ENCODE data around the gene ANKRD60. TPM values are rescaled to one million over a fixed set of nuclear protein-coding genes. Genes with fewer than 3 reads are reported as not detected.
A peak's percentile ranks its signal among the peaks of the same experiment; 100 is the strongest.

ANKRD60 gene
- total RNA-seq, 2 donors from 2014 or later = not detected

DNA sequence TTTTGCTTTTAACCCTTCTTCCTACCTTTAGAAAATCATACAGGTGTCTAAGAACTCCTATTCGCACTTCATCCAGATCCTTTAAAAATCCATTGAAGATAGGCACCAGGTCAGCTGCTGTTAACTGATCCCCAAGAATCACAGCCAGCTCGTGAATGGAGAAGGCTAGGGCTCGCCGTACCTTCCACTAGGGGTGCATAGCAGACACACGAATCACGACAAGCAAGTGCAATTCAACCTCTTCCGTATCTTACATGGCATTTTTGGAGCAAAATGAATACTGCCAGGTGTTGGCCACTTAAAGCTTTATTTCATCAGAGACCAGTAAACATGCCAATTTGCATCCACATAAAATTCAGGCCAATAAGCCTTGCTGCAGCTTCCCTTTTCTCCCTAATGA, 10.8 kb upstream of the ANKRD60 start:
- no peaks in the 10 kb centered on the region for H3K9me3 ChIP-seq
- H3K4me3 ChIP-seq = no peak overlapping the region
- TF ChIP-seq, protein P1, sequence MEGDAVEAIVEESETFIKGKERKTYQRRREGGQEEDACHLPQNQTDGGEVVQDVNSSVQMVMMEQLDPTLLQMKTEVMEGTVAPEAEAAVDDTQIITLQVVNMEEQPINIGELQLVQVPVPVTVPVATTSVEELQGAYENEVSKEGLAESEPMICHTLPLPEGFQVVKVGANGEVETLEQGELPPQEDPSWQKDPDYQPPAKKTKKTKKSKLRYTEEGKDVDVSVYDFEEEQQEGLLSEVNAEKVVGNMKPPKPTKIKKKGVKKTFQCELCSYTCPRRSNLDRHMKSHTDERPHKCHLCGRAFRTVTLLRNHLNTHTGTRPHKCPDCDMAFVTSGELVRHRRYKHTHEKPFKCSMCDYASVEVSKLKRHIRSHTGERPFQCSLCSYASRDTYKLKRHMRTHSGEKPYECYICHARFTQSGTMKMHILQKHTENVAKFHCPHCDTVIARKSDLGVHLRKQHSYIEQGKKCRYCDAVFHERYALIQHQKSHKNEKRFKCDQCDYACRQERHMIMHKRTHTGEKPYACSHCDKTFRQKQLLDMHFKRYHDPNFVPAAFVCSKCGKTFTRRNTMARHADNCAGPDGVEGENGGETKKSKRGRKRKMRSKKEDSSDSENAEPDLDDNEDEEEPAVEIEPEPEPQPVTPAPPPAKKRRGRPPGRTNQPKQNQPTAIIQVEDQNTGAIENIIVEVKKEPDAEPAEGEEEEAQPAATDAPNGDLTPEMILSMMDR (IDR thresholded peaks at IDR 0.05) = no peak
- DNase-seq (ENCODE audit: low spot score) (no peak), ATAC-seq (ENCODE audit: insufficient number of reproducible peaks, low FRiP score, low read depth) (no peak)
- H3K27ac ChIP-seq = no peak overlapping the region
- no peaks in the 10 kb centered on the region for H3K27me3 ChIP-seq (replicated peaks; ENCODE audit: insufficient read depth)
- no peaks in the 10 kb centered on the region for H3K4me1 ChIP-seq (ENCODE audit: control insufficient read depth in 1 of 2, low read depth in 2 of 2)
- peaks cover 15% of the 10 kb centered on the region for H3K36me3 ChIP-seq

DNA sequence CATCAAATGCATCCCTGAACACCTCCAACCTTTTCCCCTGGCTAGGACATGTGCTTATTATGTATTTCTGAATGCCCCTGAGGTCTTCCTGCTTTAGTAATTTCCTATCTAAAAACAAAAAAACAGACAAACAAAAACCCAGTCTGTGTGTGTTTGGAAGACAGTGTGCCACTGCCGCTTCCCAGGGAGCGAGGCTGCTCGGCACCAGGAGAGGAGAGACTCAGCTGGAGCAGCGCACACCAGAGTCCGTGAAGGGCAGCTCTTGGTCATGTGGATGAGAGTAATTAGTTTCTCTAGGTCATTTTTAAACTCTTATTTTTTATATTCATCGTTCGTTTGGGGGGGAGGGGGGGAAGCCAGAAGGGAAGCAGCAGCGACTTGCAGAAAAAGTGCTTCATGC, 10.0 kb upstream of the ANKRD60 start:
- ATAC-seq (ENCODE audit: insufficient number of reproducible peaks, low FRiP score, low read depth) (no peak), DNase-seq (ENCODE audit: low spot score) (no peak)
- peaks cover 15% of the 10 kb centered on the region for H3K36me3 ChIP-seq
- H3K4me1 ChIP-seq (ENCODE audit: control insufficient read depth in 1 of 2, low read depth in 2 of 2) = no peaks in the 10 kb centered on the region
- no peak overlapping the region for H3K27ac ChIP-seq
- H3K4me3 ChIP-seq = no peak overlapping the region
- TF ChIP-seq, protein P1 (IDR thresholded peaks at IDR 0.05) = no peak
- no peaks in the 10 kb centered on the region for H3K27me3 ChIP-seq (replicated peaks; ENCODE audit: insufficient read depth)
- H3K9me3 ChIP-seq = no peaks in the 10 kb centered on the region

DNA sequence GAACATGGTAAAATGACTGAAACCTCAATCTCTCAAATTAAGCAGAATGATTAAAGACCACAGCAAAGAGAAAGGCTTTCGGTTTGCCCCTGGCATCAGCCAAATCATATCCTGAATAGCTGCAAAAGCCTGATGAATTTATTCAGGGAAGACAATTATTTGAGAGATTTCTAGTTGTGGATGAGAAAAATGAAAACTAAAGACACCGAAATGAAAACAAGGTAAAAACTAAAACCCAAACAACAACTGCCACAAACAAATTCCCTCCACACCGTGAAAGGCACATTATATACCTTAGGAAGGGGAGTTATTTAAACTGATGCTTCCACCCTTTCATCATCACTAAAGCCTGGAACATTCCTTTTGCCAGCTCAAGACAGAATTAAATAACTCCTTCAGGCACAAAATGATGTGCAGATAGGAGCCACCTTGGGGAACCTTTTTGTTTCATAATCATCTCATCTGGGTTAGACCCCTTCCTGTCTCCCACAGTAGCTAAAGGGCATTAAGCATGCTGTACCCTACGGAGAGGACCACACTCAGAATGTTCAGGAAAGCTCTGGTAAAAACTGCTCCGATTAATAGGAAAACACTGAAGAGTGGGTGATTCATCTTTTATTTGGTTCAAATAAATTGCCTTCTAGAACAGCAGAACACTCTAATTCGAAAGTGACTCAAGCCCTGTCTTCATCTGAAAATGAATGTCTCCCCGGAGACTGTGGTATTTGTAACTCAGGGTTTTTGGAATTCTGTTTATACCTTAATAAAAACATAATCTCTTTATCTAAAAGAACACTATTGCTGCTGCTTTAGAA, 9.1 kb upstream of the ANKRD60 start:
- H3K4me3 ChIP-seq = peak overlapping the region; percentile 76
- DNase-seq (ENCODE audit: low spot score) (no peak), ATAC-seq (ENCODE audit: insufficient number of reproducible peaks, low FRiP score, low read depth) (no peak)
- TF ChIP-seq, protein P1 (IDR thresholded peaks at IDR 0.05) = peak; percentile 3
- H3K4me1 ChIP-seq (ENCODE audit: control insufficient read depth in 1 of 2, low read depth in 2 of 2) = no peaks in the 10 kb centered on the region
- no peaks in the 10 kb centered on the region for H3K9me3 ChIP-seq
- no peak overlapping the region for H3K27ac ChIP-seq
- H3K27me3 ChIP-seq (replicated peaks; ENCODE audit: insufficient read depth) = no peaks in the 10 kb centered on the region
- H3K36me3 ChIP-seq = peaks cover 10% of the 10 kb centered on the region

DNA sequence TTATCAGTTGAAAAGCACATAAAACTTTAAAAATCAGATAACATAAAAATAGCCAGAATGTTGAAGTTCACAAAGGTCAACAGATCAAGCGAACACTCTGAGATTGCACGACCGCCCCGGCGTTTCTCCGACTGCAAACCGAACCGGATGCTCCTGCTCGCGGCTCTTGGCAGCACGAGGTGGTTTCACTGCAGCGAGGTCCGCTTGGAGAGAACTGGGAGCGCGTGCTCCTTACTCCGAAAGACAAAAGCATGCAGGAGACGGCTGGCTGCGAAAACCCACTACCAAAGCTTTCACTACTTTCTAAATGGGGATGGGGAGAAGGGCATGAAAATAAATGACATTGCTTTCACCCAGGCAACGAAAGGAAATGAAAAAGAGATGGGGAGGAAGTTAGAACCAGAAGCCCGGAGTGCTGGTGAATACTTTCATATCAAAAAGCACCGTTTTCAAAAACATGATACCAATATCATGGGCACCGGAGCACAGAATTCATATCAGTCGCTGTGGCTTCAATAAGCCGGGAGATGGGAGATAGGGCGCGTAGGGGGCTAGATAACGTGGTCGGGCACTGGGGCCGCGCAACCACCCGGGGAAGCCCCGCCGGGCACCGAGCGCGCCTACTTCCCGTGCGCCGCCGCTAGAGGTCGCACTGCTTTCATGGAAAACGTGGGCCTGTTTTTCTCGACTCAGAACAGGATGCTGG, 8.3 kb upstream of the ANKRD60 start:
- TF ChIP-seq, protein P1 (IDR thresholded peaks at IDR 0.05) = peak; percentile 96
- H3K27me3 ChIP-seq (replicated peaks; ENCODE audit: insufficient read depth) = no peaks in the 10 kb centered on the region
- H3K4me3 ChIP-seq = peak overlapping the region; percentile 76
- ATAC-seq (ENCODE audit: insufficient number of reproducible peaks, low FRiP score, low read depth) = peak; percentile 63
- peak; percentile 26 for DNase-seq (ENCODE audit: low spot score)
- H3K4me1 ChIP-seq (ENCODE audit: control insufficient read depth in 1 of 2, low read depth in 2 of 2) = no peaks in the 10 kb centered on the region
- peaks cover 9% of the 10 kb centered on the region for H3K36me3 ChIP-seq
- H3K27ac ChIP-seq = no peak overlapping the region
- no peaks in the 10 kb centered on the region for H3K9me3 ChIP-seq

DNA sequence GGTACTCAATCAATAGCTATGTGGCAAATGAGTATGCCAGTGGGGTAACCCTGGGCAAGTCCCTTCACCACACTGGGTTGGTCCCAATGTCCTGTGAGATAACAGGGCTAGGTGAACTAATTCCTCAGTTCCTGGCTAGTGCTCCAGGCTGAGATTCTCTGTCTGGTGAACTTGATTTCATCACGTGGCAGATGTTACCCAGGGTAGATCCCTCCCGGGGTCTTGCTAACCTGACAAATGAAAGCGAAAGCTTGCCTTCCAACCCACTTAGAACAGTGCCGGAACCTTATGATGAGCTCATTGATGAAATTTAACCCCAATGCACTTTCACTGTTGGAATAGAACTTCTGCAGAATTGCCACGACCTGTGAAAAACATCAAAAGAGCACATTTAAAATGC, 6.6 kb upstream of the ANKRD60 start:
- TF ChIP-seq, protein P1 (IDR thresholded peaks at IDR 0.05) = no peak
- Histone ChIP-seq H3K4me3 (no peak overlapping the region), H3K27ac (no peak overlapping the region), H3K9me3 (no peaks in the 10 kb centered on the region), H3K27me3 (replicated peaks; ENCODE audit: insufficient read depth) (no peaks in the 10 kb centered on the region), H3K4me1 (ENCODE audit: control insufficient read depth in 1 of 2, low read depth in 2 of 2) (no peaks in the 10 kb centered on the region), H3K36me3 (peaks cover 9% of the 10 kb centered on the region)
- ATAC-seq (ENCODE audit: insufficient number of reproducible peaks, low FRiP score, low read depth) = no peak
- DNase-seq (ENCODE audit: low spot score) = no peak

Measured in thoracic aorta (tissue), 2 donors.